ENCODE results near the gene CHN1.

CHN1 gene

GRCh38 chr2:174781298-174781697 lies 223.9 kb downstream of the CHN1 start:
- DNase-seq, result no peak

DNA sequence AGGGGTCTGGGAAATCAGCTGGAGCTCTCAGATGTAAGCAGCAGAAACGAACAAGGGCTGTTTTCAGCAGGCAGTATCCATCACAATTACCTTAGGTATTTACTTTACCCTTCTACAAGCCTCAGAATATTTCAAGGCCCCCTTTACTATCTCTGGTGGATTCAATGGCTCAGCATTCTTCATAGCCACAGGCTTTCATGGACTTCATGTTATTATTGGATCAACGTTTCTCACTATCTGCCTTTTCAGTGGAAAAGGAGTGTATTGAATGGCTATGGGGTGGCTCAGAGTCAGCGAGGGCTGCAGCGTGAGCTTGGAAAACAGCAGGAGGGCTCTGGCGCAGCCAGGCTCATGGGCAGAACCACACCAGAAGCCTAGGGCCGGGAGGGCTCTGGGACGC lies 224.3 kb downstream of the CHN1 start:
- DNase-seq, result no peak

DNA sequence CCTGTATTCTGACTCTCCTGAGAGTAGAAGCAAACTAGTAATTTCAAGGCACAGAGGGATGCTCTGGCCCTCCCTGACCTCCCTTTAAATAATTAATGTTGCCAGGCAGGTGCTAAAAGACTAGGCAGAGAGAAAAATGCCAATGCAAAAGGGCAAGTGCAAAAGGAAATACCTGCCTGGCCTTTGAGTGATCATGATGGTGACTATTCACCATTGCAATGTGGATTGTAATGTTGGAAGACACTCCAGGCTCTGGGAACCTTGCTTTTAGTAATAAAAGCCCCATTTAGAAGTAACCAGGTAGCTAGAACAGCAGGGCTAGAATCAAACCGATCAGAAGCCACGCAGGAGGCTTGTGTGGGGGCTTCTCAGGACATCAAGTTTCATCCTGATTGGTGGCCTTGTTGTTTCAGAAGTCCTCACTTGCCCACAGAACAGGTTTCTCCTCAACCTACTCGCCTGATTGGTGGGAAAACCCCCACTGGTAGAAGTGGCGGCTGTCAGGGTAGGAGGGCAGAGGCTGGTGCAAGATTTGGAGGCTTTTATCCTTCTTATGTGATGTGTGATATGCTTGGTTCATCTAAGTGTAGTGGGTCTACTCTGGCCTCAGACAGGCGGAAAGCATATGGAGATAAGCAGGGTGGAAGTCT lies 224.9 kb downstream of the CHN1 start:
- no peak for DNase-seq

DNA sequence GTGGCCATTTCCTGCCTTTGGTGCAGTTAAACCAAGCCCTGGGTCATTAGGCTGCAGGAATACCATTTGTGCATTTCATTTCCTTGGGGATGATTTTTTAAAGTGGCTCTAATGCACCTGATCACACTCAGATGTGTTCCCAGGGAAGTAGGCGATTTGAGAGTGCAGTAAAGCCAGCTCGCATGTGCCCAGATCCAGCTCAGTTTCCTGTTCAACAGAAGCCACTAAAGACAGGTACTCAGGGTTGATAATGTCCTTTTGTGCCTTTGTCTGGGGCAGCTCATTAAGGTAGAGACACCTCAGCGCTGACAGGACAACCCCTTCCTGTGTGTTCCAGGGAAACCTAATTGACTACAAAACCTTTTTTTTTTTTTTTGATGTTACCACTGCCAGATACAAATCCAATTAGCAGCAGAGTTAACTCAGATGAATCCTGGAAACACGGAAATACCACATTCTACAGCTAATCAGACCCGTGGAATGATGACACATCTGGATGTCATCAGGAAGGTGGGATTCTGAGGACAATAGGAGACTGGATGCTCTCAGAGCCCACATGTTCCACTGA lies 225.7 kb downstream of the CHN1 start:
- no peak for DNase-seq

DNA sequence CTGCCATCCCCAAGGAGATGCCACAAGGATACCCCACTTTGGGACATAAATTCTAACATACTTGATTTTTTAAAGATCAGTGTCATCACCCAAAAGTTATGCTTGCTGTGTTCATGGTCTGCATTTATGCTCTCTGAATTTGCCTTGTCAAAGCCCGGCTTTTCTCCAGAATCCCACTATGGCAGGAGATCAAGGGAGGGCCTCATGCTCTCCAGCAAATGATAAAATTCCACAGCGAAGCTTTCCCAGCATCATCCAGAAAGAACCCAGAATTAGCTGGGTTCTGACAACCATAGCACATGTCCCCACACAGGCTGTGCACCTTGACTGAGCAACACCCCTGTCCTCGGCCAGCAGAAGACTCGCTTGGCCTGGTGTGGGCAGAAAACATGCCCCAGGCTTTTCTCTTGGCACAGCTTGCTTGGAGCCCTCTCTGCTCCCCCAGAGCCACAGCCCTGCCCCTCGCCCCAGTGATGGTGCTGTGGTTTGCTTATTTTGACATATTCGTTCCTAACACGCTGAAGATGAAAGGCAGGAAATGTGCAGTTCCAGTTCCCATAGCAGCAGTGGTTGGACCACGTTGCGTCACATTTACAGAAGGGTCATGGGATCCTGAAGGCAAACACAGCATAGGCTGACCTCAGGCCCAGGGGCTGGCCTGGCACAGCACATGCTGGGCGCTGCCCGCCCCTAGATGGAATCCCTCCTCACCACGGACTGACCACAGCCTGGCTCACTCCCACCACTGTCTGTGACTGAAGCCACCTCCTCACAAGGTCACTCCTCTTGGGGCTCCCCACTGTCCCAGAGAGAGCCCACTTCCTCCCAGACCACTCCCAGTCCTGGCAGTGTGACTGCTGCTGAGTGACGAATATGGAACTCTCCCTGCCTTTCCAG lies 226.8 kb downstream of the CHN1 start:
- peak; percentile 80 for DNase-seq

DNA sequence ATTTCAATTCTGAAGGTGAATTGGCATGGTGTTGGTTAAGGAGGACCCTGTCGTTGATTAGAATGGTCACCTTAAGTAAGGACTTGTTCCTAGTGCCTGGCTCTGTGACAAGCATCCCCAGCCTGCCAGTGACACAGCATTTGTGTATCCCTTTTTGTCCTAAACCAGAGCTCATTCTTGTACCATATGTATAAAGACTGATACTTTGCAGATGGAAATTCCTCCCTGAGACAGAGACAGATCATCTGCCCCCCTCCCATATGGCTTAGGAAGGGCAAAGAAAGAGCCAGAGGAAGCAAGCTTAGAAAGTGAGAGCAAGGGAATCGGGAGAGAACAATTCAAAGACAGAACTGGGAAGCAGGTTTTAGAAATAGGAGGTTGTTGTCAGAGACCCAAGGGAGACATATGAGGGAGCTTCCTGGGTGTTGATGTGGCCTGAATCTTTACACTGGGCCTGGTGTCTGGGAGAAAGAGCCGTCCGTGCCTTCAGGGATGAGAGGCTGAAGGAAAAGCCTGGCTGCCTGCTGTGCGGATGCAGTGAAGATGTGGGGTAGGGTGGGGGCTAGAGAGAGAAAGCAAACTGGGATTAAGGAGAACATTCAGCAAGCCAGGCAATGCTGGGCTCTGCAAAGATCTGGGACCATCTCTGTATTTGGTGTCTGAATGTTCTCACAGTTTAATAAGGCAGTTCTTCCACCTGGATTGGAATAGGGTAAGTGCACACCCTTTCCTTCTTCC lies 227.7 kb downstream of the CHN1 start:
- DNase-seq, result no peak

GRCh38 chr2:174776675-174777074 lies 228.5 kb downstream of the CHN1 start:
- no peak for DNase-seq

DNA sequence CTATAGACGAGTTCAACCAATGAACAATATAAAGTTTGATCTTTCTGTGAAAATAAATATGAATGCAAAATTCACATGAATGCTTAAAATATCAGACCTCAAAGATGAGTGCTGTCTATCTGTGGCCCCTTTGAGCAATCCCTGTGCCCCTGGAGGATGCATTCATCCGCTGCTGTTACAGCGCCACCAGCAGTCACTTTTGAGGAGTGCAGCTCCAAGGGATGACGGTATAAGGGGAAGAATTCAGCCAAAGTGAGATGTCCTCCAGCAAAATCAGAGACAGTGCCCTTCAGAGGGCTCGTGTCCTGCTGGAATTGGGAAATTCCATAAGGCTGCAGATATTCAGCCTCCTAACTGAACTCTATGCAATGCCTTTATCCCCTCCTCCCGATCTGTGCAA lies 229.0 kb downstream of the CHN1 start:
- no peak for DNase-seq

- no peak for DNase-seq
Measured at GRCh38 chr2:174775571-174775980, 229.6 kb downstream of the CHN1 start.

- DNase-seq, result no peak
Measured at GRCh38 chr2:174774886-174775285, 230.3 kb downstream of the CHN1 start.

- DNase-seq, result no peak
Measured at GRCh38 chr2:174773215-174773614, 232.0 kb downstream of the CHN1 start.

GRCh38 chr2:174772472-174772801 lies 232.7 kb downstream of the CHN1 start:
- no peak for DNase-seq

GRCh38 chr2:174771631-174772471 lies 233.3 kb downstream of the CHN1 start:
- DNase-seq, result peak; percentile 22

GRCh38 chr2:174771136-174771535 lies 234.0 kb downstream of the CHN1 start:
- no peak for DNase-seq

- DNase-seq, result no peak
Measured at GRCh38 chr2:174768557-174768956, 236.6 kb downstream of the CHN1 start.

DNA sequence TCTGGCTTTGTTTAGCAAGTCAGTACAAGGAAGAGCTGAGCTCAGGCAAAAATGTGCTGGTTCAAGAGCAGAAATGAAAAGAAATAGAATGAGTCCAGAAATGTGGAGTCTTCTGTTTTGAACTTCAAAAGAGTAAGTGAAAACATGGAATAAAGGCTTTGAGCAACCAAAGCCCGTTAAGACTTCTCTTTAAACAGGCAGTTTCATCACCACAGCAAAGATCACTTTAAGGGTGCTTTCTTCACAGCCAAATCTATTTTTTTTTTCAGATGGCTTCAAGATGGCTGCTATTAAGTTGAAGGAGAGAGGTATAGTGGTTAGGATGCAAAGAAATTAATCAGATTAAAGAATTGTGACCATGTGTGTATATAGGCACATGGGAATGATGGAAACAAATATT lies 238.9 kb downstream of the CHN1 start:
- DNase-seq, result no peak

DNA sequence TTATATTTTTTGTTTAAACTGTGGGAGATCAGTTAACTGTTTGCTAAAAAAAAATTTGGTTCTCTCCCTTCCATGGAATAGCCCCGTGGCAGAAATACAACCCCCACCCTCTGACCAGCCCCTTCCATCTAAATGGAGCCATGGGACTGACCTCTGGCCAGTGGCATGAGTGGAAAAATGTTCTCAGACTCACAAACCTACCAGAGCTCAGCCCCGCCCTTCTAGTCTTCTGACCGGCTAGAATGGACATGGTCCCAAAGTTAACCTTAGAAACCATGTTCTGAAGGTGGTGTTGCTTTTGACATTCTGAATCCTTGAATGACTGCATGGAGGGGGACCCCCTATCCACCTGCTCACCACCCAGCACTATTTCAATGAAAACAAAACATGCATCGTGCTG lies 239.6 kb downstream of the CHN1 start:
- DNase-seq, result no peak

DNA sequence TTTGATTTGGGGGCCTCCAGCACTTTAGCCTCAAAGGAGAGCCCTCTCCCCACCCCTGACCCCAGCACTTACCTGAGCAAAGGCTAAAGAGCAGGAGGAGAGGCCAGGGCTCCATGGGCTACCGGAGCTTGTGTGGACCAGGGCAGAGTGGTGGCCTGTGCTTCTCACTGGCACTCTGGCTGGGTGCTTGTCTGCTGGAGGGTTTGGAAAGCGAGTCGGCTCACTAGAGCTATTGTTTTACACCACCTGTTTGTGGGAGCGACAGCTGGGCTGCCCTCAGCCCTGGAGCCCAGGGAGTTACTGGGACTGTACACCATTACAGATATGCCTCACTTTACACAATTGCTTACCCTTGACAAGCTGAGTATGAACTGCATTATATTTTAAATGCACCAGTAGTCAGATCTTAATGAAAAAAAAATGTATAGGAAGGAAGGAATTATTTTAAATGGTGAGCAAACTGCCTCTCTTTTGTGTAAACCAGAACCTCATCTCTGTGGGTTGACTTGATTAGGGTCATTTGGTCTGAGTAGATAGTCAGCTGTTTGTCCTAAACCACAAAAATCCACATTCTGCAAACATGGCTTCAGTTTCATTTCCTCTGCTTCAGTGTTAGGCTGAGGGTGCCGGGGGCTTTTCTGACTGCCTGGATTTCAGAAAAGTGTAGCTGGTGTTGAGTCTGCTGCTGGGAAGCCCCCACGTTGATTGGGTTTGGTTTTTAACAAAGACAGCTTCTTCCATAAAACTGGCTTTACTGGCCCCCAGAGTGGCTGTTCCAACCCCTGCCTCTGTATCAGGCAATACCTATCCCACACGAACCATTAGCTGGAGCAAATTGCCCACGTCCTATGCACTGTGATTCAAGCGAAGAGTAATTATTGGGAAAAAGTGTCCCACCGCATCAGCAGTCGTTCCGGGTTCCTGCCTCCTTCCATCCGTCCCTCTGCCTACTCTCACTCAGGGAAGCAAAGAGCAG lies 240.6 kb downstream of the CHN1 start, which contains the start of gene CHRNA1:
TSS of gene CHRNA1 (minus strand) at position 193 of the 976 bp plus-strand sequence. CDS start at position 115, 78 bp downstream.
- DNase-seq, result no peak

- DNase-seq, result no peak
Measured at GRCh38 chr2:174763780-174764179, 241.4 kb downstream of the CHN1 start.

DNA sequence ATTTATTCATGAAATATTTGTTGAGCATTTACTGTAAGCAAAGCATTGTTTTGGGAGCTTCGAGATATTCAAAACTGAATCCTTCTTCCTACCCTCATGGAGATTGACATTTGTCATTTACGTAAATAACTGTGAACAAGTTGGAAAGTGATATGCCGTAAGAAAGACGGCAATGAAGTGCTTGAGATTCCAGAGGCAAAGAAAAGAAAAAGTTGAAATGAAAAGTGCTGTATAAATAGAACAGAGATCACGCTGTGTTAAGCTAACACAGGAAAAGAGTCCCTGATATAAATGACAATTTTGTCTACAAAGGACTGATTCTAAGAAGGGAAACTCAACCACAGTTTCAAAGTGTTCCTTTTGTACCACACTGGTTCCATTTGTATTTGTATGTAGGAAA lies 242.7 kb downstream of the CHN1 start:
- DNase-seq, result no peak

- DNase-seq, result no peak
Measured at GRCh38 chr2:174761837-174762236, 243.3 kb downstream of the CHN1 start.
